Measurements from ENCODE around the gene MYMX.

MYMX gene

GRCh38 chr6:44235891-44236516 lies 19.3 kb downstream of the MYMX start:
- TF ChIP-seq, protein P1, sequence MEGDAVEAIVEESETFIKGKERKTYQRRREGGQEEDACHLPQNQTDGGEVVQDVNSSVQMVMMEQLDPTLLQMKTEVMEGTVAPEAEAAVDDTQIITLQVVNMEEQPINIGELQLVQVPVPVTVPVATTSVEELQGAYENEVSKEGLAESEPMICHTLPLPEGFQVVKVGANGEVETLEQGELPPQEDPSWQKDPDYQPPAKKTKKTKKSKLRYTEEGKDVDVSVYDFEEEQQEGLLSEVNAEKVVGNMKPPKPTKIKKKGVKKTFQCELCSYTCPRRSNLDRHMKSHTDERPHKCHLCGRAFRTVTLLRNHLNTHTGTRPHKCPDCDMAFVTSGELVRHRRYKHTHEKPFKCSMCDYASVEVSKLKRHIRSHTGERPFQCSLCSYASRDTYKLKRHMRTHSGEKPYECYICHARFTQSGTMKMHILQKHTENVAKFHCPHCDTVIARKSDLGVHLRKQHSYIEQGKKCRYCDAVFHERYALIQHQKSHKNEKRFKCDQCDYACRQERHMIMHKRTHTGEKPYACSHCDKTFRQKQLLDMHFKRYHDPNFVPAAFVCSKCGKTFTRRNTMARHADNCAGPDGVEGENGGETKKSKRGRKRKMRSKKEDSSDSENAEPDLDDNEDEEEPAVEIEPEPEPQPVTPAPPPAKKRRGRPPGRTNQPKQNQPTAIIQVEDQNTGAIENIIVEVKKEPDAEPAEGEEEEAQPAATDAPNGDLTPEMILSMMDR (IDR thresholded peaks at IDR 0.05; ENCODE audit: extremely low read depth, missing control alignments): no peak

GRCh38 chr6:44237021-44237812 lies 20.5 kb downstream of the MYMX start:
- DNase-seq (ENCODE audit: low spot score): peak; percentile 78
- TF ChIP-seq, protein P1 (IDR thresholded peaks at IDR 0.05; ENCODE audit: extremely low read depth, missing control alignments): no peak

More at GRCh38 chr6:44235891-44236516, 19.3 kb downstream of the MYMX start:
- no peak for DNase-seq (ENCODE audit: low spot score)

GRCh38 chr6:44237813-44238433 lies 21.2 kb downstream of the MYMX start:
- DNase-seq (ENCODE audit: low spot score): peak; percentile 88
- TF ChIP-seq, protein P1 (IDR thresholded peaks at IDR 0.05; ENCODE audit: extremely low read depth, missing control alignments): peak; percentile 94

- DNase-seq (ENCODE audit: low spot score): no peak
- TF ChIP-seq, protein P1 (IDR thresholded peaks at IDR 0.05; ENCODE audit: extremely low read depth, missing control alignments): no peak
These were observed 22.1 kb downstream of the MYMX start for GRCh38 chr6:44238687-44239350.

DNA sequence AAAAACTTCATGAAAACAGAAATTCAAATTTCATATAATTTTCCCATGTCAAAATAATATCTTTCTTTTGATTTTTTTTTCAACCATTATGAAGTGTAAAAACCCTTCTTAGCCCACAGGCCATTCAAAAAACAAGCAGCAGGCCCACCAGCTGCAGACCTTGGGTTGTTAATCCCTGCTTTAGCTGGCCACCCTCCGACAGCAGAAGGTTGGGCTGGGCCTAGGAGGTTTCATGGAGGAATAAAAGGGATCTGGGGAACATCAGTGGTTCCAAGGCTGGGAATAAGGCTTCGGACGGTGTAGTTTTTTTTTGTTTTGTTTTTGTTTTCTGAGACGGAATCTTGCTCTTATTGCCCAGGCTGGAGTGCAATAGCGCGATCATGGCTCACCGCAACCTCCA lies 26.6 kb downstream of the MYMX start:
- no peak for DNase-seq (ENCODE audit: low spot score)
- TF ChIP-seq, protein P1 (IDR thresholded peaks at IDR 0.05; ENCODE audit: extremely low read depth, missing control alignments): no peak

- TF ChIP-seq, protein P1 (IDR thresholded peaks at IDR 0.05; ENCODE audit: extremely low read depth, missing control alignments): no peak
- no peak for DNase-seq (ENCODE audit: low spot score)
These were observed 28.7 kb downstream of the MYMX start for GRCh38 chr6:44245391-44245911.
